ENCODE data around the gene ISYNA1. TPM values are rescaled to one million over a fixed set of nuclear protein-coding genes. Genes with fewer than 3 reads are reported as not detected.

Gene ISYNA1
- 18.3 TPM for total RNA-seq
- long read RNA-seq, transcript ISYNA1-201 (11 exons, 2,420 nt) = major isoform, 66 of 90 reads
- long read RNA-seq, partial matches to known transcripts = 7 of 90 reads
- long read RNA-seq, other reads (novel, unspliced or antisense) = 14 of 90 reads

- no peak for DNase-seq (ENCODE audit: low spot score)
Measured at GRCh38 chr19:18437491-18438330, at the start of gene ISYNA1. TSS of gene ISYNA1 (minus strand) at chr19:18438133. CDS start at chr19:18437979, 154 bp downstream.

- DNase-seq (ENCODE audit: low spot score) = no peak
Measured at GRCh38 chr19:18486746-18487145, 48.8 kb upstream of the ISYNA1 start.

DNA sequence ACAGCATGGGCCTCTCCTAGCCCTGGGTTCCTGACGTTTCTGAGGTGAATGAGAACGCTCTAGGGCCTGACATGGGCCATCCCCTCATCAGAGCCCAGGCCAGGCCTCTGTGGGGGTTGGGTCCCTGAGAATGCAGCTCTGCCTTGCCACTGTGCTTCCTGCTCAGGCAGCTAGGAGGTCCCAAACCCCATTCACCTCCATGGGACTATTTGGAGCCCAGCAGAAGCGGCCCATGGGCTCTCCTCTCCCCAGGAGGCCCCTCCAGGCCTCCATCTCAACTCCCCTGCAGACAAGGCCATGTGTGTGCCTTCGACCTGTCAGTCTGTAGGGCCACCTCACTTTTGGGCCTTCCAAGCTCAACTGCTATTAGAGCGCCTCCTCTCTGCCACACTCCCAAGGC lies 47.1 kb upstream of the ISYNA1 start:
- no peak for DNase-seq (ENCODE audit: low spot score)

GRCh38 chr19:18483119-18483890 lies 45.4 kb upstream of the ISYNA1 start:
- no peak for DNase-seq (ENCODE audit: low spot score)

GRCh38 chr19:18481505-18482222 lies 43.7 kb upstream of the ISYNA1 start:
- no peak for DNase-seq (ENCODE audit: low spot score)

DNA sequence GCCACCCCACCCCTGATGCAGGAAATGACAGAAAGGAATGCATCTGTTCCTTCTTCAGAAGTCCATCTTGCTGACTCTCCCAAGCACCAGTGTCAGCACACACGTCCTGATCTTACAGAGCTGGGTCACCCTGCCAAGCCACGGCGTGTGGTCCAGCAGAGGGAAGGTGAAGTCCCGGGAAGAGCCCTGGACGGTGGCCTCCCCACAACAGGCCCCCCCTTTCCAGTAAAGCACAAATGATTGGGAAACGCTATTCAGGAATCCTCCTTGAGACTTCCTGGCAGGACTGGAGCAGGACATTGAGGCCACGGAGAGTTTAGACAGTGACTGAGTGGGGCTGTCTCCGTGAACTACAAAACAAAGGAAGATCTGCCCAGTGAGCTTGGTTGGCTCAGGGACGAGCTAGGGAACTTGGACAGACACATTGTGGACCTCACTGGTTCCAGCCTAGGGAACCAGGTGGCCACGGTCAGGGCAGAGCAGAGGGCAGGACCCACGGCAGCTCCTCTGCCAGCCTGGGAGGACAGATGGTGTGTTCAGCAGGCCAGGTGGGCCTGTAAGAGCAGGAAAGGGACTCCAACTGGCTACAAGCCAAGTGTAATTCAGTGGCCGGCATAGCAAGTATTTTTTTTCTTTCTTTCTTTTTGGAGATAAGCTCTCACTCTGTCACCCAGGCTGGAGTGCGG lies 42.2 kb upstream of the ISYNA1 start:
- DNase-seq (ENCODE audit: low spot score) = no peak

- no peak for DNase-seq (ENCODE audit: low spot score)
Measured at GRCh38 chr19:18478545-18479311, 40.8 kb upstream of the ISYNA1 start.

DNA sequence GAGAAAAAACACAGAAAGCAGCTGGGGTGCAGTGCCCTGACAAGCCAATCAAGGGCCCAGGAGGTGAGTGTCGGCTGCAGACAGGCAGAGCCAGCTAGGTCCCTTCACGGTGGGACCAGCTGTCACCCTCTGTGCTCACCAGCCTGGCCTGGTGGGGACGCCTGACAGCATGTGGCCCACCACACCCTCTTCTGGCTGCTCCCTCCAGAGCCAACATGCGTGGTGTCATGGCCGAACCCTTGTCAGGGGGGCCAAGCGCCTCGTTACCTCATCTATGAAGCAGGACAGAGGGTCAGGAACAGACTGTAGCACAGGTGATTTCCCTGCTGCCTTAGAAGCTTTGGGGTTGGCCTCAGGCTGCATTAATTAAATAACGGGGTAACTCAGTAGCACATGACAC lies 40.0 kb upstream of the ISYNA1 start:
- no peak for DNase-seq (ENCODE audit: low spot score)

- DNase-seq (ENCODE audit: low spot score) = no peak
Measured at GRCh38 chr19:18477042-18477779, 39.3 kb upstream of the ISYNA1 start.

GRCh38 chr19:18476507-18477041 lies 38.6 kb upstream of the ISYNA1 start:
- no peak for DNase-seq (ENCODE audit: low spot score)

DNA sequence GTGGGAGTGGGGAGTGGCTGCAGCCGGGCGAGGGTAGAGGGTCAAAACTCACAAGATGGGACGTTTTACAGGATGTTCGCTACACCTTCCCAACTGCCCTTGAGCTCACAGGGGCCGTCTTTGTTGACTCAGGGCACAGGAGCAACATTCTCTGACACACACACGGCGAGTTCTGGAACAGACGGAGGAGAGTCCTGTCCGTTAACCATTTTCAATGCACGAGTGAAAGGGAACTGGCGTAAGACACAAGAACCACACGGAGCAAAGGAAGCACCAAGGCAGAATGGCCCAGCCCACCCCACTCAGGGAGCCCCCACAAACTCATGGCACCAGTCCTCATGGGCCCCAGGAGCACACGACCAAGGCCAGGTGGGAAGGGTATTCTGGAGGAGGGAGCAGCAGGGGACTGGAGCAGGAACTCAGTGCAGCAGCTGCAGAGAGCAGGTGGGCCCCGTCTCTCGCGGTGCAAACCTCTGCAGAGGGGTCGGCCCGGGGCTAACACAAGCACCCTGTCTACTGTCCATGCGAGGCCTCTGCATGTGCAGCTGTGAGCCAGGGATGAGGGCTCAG lies 37.9 kb upstream of the ISYNA1 start:
- no peak for DNase-seq (ENCODE audit: low spot score)

GRCh38 chr19:18475004-18475453 lies 37.1 kb upstream of the ISYNA1 start:
- DNase-seq (ENCODE audit: low spot score) = no peak

DNA sequence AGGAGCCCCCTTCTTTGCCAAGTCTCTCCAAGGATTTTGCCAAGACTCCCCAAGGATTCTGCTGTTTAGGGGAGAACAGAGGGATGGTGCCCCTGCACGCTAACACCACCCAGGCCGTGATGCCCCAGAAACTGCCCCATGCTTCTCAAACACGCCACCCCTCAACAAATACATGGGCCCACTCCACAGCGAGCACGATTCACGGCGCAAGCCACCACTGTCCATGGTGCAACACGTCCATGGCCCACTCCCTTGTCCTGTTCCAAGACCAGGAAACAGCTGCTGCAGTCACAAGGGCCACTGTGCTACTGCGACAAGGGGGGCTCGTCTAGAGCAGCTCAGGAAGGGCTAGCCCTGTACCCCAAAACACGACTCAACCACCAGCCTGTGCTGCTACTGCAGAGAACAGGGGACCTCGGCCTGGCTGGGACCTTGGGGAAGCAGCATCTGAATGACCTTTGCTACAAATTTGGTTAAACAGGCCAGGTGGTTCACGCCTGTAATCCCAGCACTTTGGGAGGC lies 36.5 kb upstream of the ISYNA1 start:
- no peak for DNase-seq (ENCODE audit: low spot score)

DNA sequence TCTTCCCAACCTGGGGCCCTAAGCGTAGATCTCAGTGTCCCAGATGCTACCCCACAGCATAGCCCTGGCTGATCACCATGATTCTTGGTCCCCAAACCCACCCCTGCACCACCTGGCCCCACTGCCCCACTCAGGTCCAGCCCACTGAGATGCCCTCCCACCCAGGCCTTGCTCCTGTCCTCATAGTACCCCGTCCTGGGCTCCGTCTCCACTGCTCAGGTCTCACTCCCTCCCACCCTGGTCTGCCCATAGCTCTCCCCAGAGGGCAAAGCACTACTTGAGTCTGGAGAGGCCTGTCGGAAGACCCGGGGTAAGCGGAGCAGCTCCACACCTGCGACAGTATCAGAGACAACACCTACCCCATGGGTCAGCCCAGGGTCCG lies 35.8 kb upstream of the ISYNA1 start:
- no peak for DNase-seq (ENCODE audit: low spot score)

DNA sequence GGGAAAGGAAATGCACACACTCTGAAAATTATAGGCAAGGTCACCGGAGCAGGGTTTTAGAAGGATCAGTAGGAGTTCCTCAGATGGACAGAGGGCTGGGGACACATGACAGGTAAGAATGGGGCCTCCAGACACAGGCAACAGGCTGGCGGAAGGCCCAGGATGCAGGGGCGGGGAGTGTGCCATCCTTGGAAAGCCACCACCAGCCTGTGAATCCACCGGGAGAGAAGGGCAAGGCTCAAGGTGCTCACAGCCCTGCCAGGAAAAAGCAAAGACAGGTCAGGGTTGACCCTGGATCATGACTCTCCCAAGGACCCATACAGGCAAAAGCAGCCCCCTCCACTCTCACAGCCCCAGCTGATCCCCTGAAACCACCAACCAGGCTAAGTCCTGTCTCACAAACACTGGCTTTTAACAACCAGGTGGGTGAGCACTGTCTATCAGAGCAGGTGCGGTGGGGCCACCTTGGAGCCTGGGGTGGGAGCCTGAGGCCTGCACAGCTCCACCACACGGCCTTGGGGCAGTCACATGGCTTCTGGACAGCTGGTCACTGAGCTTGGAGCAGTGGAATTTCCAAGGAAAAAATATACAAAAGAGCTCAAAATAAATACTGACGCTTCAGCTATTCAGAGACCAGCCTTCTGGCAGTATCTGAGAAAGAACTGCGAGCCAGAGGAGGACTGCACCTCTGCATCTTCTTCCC lies 35.2 kb upstream of the ISYNA1 start:
- DNase-seq (ENCODE audit: low spot score) = no peak

GRCh38 chr19:18470787-18471186 lies 32.9 kb upstream of the ISYNA1 start:
- DNase-seq (ENCODE audit: low spot score) = no peak

DNA sequence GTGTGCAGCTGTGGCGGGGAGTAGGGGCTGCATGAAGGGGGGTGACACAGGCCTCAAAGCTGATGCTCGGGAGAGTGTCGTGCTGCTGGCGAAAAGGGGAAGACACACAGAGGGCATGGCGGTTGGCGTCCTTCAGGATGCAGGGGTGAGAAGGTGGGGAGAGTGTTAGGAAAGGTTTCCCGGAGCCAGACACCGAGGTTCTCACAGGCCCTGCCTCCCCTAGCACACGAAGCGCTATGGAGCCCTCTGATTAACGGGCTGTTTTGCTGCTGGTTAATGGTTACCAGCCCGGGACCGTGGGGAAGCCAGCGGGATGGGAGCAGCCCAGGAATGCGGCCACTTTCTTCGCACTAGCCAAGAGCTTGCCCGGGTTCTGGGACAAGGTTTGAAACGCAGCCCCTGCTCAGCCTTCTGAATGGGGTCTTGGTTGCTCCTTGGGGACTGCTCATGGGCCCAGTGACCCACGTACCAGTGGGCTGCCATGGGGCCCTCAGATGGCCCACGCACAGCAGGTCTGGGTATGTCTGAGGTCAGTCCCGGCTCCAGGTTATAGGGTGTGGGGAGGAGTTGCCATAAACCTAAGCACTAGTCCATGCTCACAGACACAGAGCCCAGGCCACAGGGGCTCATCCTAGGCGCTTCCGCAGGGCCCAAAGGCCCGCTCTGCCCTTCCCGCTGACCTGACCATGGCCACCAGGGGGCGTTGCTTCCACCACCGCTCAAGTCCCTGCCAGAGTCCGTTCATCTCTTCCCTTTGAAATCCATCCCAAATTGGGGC lies 31.3 kb upstream of the ISYNA1 start:
- DNase-seq (ENCODE audit: low spot score) = no peak

Data from mesenteric fat pad (tissue), 1 donor.